T-helper 1 cell (primary cell): ENCODE measurements around the gene RPL3.
"Not testable (repeated sequence)": the region's sequence is repeated elsewhere in the genome, so short reads cannot be mapped to it uniquely, and the experiment has no call there.

Source experiments
- DNase-seq, 5 donors: peaks; one replicate each; pipeline ENCODE4 v3.0.0-alpha.2; 2012 to 2020
- total RNA-seq, 4 donors: gene quantifications; one replicate each; lab custom pipeline; 2026; lab: John Stamatoyannopoulos, UW

The RPL3 gene
- total RNA-seq = 1,857 to 2,797 (median 2,349) reads per million in 4 donors

GRCh38 chr22:39319284-39320022 lies at the start of gene RPL3:
TSS of gene RPL3 (minus strand) at chr22:39319623. CDS start at chr22:39319597, 26 bp downstream.
- DNase-seq = peak; percentile 87 to 99 (median 93)

- DNase-seq = no peak
Observed at GRCh38 chr22:39369186-39369585, 49.8 kb upstream of the RPL3 start.

GRCh38 chr22:39368461-39368911 lies 49.1 kb upstream of the RPL3 start:
- DNase-seq = no peak

- no peak for DNase-seq
Observed at GRCh38 chr22:39367035-39367434, 47.6 kb upstream of the RPL3 start.

- DNase-seq = no peak
Observed at GRCh38 chr22:39365492-39365780, 46.0 kb upstream of the RPL3 start.

- DNase-seq = no peak
Observed at GRCh38 chr22:39364714-39365491, 45.5 kb upstream of the RPL3 start.

- DNase-seq = no peak
Observed at GRCh38 chr22:39363751-39364515, 44.5 kb upstream of the RPL3 start.

- DNase-seq = no peak
Observed at GRCh38 chr22:39362932-39363331, 43.5 kb upstream of the RPL3 start.

GRCh38 chr22:39362271-39362670 lies 42.8 kb upstream of the RPL3 start:
- no peak for DNase-seq

- no peak for DNase-seq
Observed at GRCh38 chr22:39361496-39361895, 42.1 kb upstream of the RPL3 start.

GRCh38 chr22:39360674-39361413 lies 41.4 kb upstream of the RPL3 start:
- no peak for DNase-seq

- DNase-seq = no peak
Observed at GRCh38 chr22:39360242-39360641, 40.8 kb upstream of the RPL3 start.

GRCh38 chr22:39359659-39360195 lies 40.3 kb upstream of the RPL3 start:
- DNase-seq = no peak

GRCh38 chr22:39358197-39358596 lies 38.8 kb upstream of the RPL3 start:
- not testable (repeated sequence) for DNase-seq

GRCh38 chr22:39357110-39358108 lies 38.0 kb upstream of the RPL3 start:
- DNase-seq = not testable (repeated sequence)

- DNase-seq = no peak
Observed at GRCh38 chr22:39356464-39356863, 37.0 kb upstream of the RPL3 start.

- DNase-seq = not testable (repeated sequence)
Observed at GRCh38 chr22:39355805-39356204, 36.4 kb upstream of the RPL3 start.

- no peak for DNase-seq
Observed at GRCh38 chr22:39355080-39355479, 35.7 kb upstream of the RPL3 start.

- no peak for DNase-seq
Observed at GRCh38 chr22:39353346-39353745, 33.9 kb upstream of the RPL3 start.

GRCh38 chr22:39352306-39352891 lies 33.0 kb upstream of the RPL3 start:
- no peak for DNase-seq
